Stimulated activated CD4-positive, alpha-beta T cell treated with anti-CD3 and anti-CD28 coated beads, Interleukin-12 subunit alpha, Interleukin-12 subunit beta, amount 100 ng/mL, for 48 hours (primary cell): ENCODE results near the gene PDE2A.

Source experiments
- DNase-seq, 3 donors: peaks; one replicate each; pipeline ENCODE4 v3.0.0-alpha.2; 2020; ENCODE audit warnings: low read depth in 2 of 3, low spot score in 1 of 3

The PDE2A gene

GRCh38 chr11:72684236-72684912 is 10.2 kb upstream of the PDE2A start:
- peak; percentile 8 to 34 (median 31) for DNase-seq

GRCh38 chr11:72683782-72684200 is 9.6 kb upstream of the PDE2A start:
- DNase-seq, result peak; percentile 52 to 63 (median 54)

GRCh38 chr11:72682858-72683243 is 8.6 kb upstream of the PDE2A start:
- no peak for DNase-seq

GRCh38 chr11:72682238-72682857 is 8.1 kb upstream of the PDE2A start:
- no peak for DNase-seq

GRCh38 chr11:72681226-72682153 is 7.3 kb upstream of the PDE2A start:
- no peak for DNase-seq

- DNase-seq, result no peak
Measured at GRCh38 chr11:72680624-72681158, 6.5 kb upstream of the PDE2A start.

GRCh38 chr11:72679869-72680268 is 5.6 kb upstream of the PDE2A start:
- DNase-seq, result no peak

GRCh38 chr11:72678524-72678923 is 4.3 kb upstream of the PDE2A start:
- no peak for DNase-seq

- DNase-seq, result peak; percentile 49 to 63 (median 57)
Measured at GRCh38 chr11:72676861-72677341, 2.7 kb upstream of the PDE2A start.

- DNase-seq, result no peak
Measured at GRCh38 chr11:72675221-72675620, 999 bp upstream of the PDE2A start.

GRCh38 chr11:72673284-72673942 is 809 bp downstream of the PDE2A start:
- DNase-seq, result no peak

- DNase-seq, result no peak
Measured at GRCh38 chr11:72672597-72673238, 1.5 kb downstream of the PDE2A start.

- no peak for DNase-seq
Measured at GRCh38 chr11:72671152-72672099, 2.8 kb downstream of the PDE2A start.

- no peak for DNase-seq
Measured at GRCh38 chr11:72670041-72670440, 4.2 kb downstream of the PDE2A start.

- no peak for DNase-seq
Measured at GRCh38 chr11:72669527-72669926, 4.7 kb downstream of the PDE2A start.

- DNase-seq, result peak; percentile 43 to 68 (median 67)
Measured at GRCh38 chr11:72668629-72669347, 5.4 kb downstream of the PDE2A start.

- no peak for DNase-seq
Measured at GRCh38 chr11:72665911-72666472, 8.2 kb downstream of the PDE2A start.

GRCh38 chr11:72662036-72662435 is 12.2 kb downstream of the PDE2A start:
- no peak for DNase-seq
